NB4 (cell line): ENCODE data around the gene GPR146.

ENCODE experiments used
- DNase-seq: peaks from one replicate; pipeline ENCODE4 v3.0.0; 2010; ENCODE audit warnings: low read depth
- H3K4me3 ChIP-seq: one replicate; pipeline ENCODE4 v1.5.1; 2011; ENCODE audit warnings: mild to moderate bottlenecking, low read depth, low read length, moderate library complexity
- CTCF ChIP-seq: IDR thresholded peaks from one replicate; pipeline ENCODE4 v1.5.1; 2012; ENCODE audit warnings: low read depth, low read length
- MAX ChIP-seq: IDR thresholded peaks from 2 replicates; pipeline ENCODE4 v1.6.1; 2011; ENCODE audit warnings: low read depth, low read length
- MYC ChIP-seq: IDR thresholded peaks from 2 replicates; pipeline ENCODE4 v1.6.1; 2011; ENCODE audit warnings: low read depth, low read length
- POLR2A ChIP-seq: IDR thresholded peaks from 2 replicates; pipeline ENCODE4 v1.6.1; 2011; ENCODE audit warnings: mild to moderate bottlenecking; ENCODE audit not compliant: insufficient read length; ENCODE audit errors: extremely low read depth

GPR146 gene

GRCh38 chr7:1085910-1086421 lies 41.6 kb downstream of the GPR146 start:
- no peak for TF ChIP-seq MYC
- no peak for DNase-seq
- H3K4me3 ChIP-seq, result no peak overlapping the region

- no peak overlapping the region for H3K4me3 ChIP-seq
- DNase-seq, result peak; percentile 79
- TF ChIP-seq MYC (no peak), CTCF (peak; percentile 72), MAX (0 out of 2 replicates have a peak, but pooled peaks have one; percentile 17)
Measured at GRCh38 chr7:1086588-1087464, 42.5 kb downstream of the GPR146 start.

GRCh38 chr7:1087465-1087814 lies 43.1 kb downstream of the GPR146 start:
- TF ChIP-seq CTCF, result no peak
- no peak for TF ChIP-seq POLR2A
- TF ChIP-seq MAX, result no peak
- no peak for TF ChIP-seq MYC
- no peak for DNase-seq
- no peak overlapping the region for H3K4me3 ChIP-seq

GRCh38 chr7:1087952-1088920 lies 43.9 kb downstream of the GPR146 start, which contains the start of gene GPER1:
Gene GPER1 (plus strand): TSS chr7:1088113. CDS start chr7:1091729, 3,616 bp downstream.
- no peak within 1 kb of the TSS for H3K4me3 ChIP-seq
- DNase-seq, result no peak
- TF ChIP-seq POLR2A, result no peak
- TF ChIP-seq MYC, result no peak
- TF ChIP-seq MAX, result no peak
- no peak for TF ChIP-seq CTCF

GRCh38 chr7:1090236-1090635 lies 45.9 kb downstream of the GPR146 start:
- no peak for TF ChIP-seq CTCF
- no peak for TF ChIP-seq POLR2A
- no peak for TF ChIP-seq MAX
- TF ChIP-seq MYC, result no peak
- no peak for DNase-seq
- H3K4me3 ChIP-seq, result no peak overlapping the region
